ENCODE results near the gene IPCEF1.
"Not testable (repeated sequence)": the region's sequence is repeated elsewhere in the genome, so short reads cannot be mapped to it uniquely, and the experiment has no call there.

IPCEF1 gene

DNA sequence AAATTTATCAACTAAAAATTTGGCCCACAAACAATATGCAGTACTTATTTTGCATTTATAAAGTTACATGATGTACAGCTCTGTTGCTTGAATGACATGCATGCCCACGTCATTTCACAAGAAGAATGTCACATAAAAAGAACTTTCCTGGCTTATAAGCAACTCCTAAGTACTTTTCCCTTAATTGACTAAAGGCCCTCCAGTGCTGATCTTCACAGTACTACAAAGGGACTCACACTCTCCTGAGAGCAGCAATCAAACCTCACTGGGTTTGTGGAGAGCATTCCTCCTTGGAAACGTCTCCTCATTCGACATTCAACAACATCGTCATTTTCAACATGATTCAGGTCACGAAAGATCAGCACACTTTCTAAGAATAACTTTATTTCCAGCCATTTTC lies 111.1 kb downstream of the IPCEF1 start:
- DNase-seq (ENCODE audit: low read depth): no peak
- TF ChIP-seq, protein P1, sequence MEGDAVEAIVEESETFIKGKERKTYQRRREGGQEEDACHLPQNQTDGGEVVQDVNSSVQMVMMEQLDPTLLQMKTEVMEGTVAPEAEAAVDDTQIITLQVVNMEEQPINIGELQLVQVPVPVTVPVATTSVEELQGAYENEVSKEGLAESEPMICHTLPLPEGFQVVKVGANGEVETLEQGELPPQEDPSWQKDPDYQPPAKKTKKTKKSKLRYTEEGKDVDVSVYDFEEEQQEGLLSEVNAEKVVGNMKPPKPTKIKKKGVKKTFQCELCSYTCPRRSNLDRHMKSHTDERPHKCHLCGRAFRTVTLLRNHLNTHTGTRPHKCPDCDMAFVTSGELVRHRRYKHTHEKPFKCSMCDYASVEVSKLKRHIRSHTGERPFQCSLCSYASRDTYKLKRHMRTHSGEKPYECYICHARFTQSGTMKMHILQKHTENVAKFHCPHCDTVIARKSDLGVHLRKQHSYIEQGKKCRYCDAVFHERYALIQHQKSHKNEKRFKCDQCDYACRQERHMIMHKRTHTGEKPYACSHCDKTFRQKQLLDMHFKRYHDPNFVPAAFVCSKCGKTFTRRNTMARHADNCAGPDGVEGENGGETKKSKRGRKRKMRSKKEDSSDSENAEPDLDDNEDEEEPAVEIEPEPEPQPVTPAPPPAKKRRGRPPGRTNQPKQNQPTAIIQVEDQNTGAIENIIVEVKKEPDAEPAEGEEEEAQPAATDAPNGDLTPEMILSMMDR (IDR thresholded peaks at IDR 0.05; ENCODE audit: low read length, missing control alignments): no peak
- H3K4me3 ChIP-seq (replicated peaks; ENCODE audit: low read depth, low read length): no peak overlapping the region

DNA sequence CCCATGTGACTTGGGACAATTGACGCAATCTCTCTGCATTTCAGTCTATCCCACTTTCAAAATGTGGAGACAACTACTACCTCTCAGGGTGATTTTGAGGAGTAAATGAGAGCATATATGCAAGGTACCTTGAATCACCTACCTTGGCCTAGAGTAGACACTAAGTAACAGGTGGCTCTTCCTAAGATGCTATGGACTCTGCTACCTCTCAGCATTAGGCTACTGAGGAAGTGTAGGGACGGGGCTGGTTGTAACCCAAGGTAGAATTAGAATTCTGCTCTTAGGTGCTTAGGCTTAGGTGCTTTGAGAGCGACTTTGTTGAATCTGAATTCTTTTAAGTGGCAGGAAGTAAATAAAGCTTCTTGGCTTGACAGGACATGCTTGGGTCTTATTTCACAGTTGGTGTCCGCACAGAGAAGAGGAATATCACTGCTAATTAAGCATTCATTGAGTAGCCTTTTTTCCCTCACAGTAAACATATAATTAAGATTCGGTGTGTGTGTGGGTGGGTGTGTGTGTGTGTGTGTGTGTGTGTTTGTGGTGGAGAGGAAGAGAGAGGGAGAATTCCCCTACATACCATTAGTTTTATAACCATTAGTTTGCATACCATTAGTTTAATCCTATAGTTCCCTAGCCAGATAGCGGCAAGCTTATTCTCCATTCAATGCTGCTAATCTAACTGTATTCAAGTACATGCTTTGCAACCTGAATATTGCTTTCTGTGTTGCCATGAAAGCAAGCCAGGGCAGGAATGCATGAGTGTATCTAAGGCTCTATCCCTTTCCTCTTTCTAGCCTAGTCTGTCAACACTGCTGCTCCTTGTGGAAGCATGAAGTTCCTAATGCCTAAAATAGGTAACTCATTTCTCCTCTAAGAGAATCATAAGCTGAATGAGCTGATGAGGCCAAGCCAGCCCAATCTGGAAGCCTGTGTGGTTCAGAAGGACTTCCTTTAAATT lies 112.5 kb downstream of the IPCEF1 start:
- no peak overlapping the region for H3K4me3 ChIP-seq (replicated peaks; ENCODE audit: low read depth, low read length)
- TF ChIP-seq, protein P1 (IDR thresholded peaks at IDR 0.05; ENCODE audit: low read length, missing control alignments): no peak
- no peak for DNase-seq (ENCODE audit: low read depth)

DNA sequence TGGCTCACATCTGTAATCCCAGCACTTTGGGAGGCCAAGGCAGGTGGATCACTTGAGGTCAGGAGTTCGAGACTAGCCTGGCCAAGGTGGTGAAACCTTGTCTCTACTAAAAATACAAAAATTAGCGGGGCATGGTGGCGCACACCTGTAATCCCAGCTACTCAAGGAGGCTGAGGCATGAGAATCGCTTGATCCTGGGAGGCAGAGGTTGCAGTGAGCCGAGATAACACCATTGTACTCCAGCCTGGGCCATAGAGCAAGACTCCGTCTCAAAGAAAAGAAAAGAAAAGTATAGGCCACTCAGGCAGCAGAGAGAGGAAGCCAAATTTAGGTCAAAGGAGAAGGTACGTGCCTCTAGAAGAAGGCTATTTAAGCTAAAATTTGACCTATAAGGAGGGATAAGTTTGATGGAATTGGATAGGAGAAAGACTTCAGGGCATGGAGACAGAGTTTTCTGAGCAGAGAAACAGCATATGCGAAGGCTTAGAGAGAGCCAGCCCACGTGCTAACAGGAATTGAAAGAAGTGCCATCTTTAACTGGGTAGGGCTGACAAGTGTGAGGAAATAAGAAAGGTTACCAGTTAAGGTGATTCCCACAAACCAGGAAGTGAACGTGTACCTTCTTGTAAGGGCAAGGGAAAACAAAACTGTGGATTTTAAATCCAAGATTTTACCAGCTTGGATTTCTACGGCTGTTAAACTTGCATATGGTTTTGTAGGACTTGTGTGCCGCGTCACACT lies 113.8 kb downstream of the IPCEF1 start:
- TF ChIP-seq, protein P1 (IDR thresholded peaks at IDR 0.05; ENCODE audit: low read length, missing control alignments): no peak

DNA sequence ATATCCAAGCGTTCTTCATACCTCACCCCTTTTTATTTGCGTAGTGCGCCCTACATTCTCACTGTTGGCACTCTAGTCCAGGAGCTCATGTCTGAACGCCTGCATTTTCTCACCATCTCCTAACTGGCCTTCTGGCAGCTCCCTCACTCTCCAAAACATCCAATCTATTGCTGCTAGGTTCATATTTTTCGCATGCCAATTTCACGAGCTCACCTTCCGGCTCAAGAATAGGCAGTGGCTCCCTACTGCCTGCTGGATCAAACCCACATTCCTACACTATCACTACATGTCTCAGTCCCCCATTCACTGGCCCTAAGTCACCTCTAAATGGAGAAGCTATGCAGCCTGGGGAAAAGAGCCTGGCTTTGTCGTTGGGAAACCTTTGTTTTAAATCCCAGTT lies 115.0 kb downstream of the IPCEF1 start:
- TF ChIP-seq, protein P1 (IDR thresholded peaks at IDR 0.05; ENCODE audit: low read length, missing control alignments): no peak
- no peak overlapping the region for H3K4me3 ChIP-seq (replicated peaks; ENCODE audit: low read depth, low read length)
- DNase-seq (ENCODE audit: low read depth): no peak

More for the DNA sequence above, 113.8 kb downstream of the IPCEF1 start:
- DNase-seq (ENCODE audit: low read depth): no peak
- H3K4me3 ChIP-seq (replicated peaks; ENCODE audit: low read depth, low read length): no peak overlapping the region

DNA sequence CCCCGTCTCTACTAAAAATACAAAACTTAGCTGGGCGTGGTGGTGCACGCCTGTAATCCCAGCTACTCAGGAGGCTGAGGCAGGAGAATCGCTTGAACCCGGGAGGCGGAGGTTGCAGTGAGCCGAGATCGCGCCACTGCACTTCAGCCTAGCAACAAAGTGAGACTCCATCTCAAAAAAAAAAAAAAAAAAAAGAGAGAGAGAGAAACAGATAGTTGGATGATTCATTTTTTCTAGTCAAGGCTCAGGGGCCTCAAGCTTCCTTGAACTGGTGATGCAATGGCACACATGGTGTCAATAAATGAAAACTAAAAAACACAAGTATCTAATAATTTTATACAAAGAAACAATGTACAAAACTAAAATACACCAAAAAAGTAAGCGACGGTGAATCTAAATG lies 115.5 kb downstream of the IPCEF1 start:
- not testable (repeated sequence) for H3K4me3 ChIP-seq (replicated peaks; ENCODE audit: low read depth, low read length)
- DNase-seq (ENCODE audit: low read depth): peak; percentile 2

DNA sequence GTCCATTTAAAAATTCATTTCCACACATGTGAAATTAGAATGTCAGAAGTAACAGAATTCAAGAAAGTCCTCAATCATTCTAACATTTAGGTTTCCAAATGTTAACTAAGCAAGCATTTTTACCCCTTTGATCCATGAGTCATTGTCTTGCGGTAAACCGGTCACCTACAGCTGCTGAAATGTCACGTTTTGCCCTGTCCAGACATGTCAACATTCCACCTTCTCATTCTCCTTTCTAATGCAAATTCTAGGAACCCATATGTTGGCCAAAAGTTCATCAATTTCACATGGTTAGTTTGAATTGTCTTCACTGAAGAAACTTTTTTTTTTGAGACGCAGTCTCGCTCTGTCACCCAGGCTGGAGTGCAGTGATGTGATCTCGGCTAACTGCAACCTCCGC lies 117.2 kb downstream of the IPCEF1 start:
- no peak overlapping the region for H3K4me3 ChIP-seq (replicated peaks; ENCODE audit: low read depth, low read length)
- TF ChIP-seq, protein P1 (IDR thresholded peaks at IDR 0.05; ENCODE audit: low read length, missing control alignments): no peak
- no peak for DNase-seq (ENCODE audit: low read depth)

DNA sequence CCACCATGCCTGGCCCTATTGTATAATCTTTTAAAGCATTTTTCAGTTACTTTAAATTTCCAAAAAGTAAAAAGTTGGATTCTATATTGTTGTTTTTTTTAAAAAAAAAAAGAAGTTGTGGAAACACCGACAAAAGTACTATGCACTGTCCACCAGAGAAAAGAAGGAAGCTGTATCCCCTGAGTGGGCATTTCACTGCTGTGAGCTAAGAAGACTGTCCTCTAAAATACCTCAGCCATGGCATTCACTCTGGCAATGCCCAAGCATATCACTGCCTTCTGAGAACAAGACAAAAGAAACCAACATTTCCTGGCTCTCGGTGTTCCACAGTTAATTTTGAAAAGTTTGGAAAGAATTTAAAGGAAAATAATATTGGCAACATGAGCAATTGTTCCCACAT lies 117.8 kb downstream of the IPCEF1 start:
- no peak for DNase-seq (ENCODE audit: low read depth)
- TF ChIP-seq, protein P1 (IDR thresholded peaks at IDR 0.05; ENCODE audit: low read length, missing control alignments): no peak
- no peak overlapping the region for H3K4me3 ChIP-seq (replicated peaks; ENCODE audit: low read depth, low read length)
